Lower leg skin (tissue), 4 donors: ENCODE measurements around the gene S100B. TPM values are rescaled to one million over a fixed set of nuclear protein-coding genes. Genes with fewer than 3 reads are reported as not detected.
"Not testable (repeated sequence)": the region's sequence is repeated elsewhere in the genome, so short reads cannot be mapped to it uniquely, and the experiment has no call there.

ENCODE experiments used
- DNase-seq, 2 donors: peaks; one replicate each; pipeline ENCODE4 v3.0.0-alpha.2; 2019; ENCODE audit warnings: low spot score in 2 of 2
- H3K4me3 ChIP-seq: fragments of 200-600 bp; sonication (generic); 2 replicates; pipeline ENCODE4 v1.5.1; 2017; ENCODE audit warnings: mild to moderate bottlenecking, low read depth; ENCODE audit not compliant: poor library complexity, severe bottlenecking
- CTCF ChIP-seq, 3 donors: fragments of 450-650 bp; IDR thresholded peaks; one replicate each; pipeline ENCODE4 v1.5.1; 2016; ENCODE audit warnings: antibody characterized with exemption in 3 of 3, mild to moderate bottlenecking in 3 of 3, moderate library complexity in 2 of 3
- POLR2A ChIP-seq, 2 donors: fragments of 450-650 bp; IDR thresholded peaks; one replicate each; pipeline ENCODE4 v1.6.1; 2016 to 2017; ENCODE audit warnings: antibody characterized with exemption in 2 of 2, mild to moderate bottlenecking in 1 of 2, moderate library complexity in 1 of 2
- WGBS, 2 donors: methylation state at CpG; one replicate each; pipeline ENCODE4 v1.1.5; 2018; 5-methylcytosine and 5-hydroxymethylcytosine counted together
- intact Hi-C: fragments of 100-400 bp; cut with DNase I; formaldehyde crosslinking; loops from one replicate; pipeline ENCODE4 v1.15.0; 2023; ENCODE audit warnings: low total_unique reads
- total RNA-seq, 4 donors: library from RNA; depleted of rRNA; stranded (reverse); fragments of >200 nt; gene quantifications; one replicate each; pipeline ENCODE4 v1.1.0, GENCODE V29; 2016

The S100B gene
- total RNA-seq, 4 donors from 2014 or later = 5.4 to 18.3 (median 13.7) TPM

- peak in 1 of 2 donors; percentile 67 for DNase-seq
- intact Hi-C loops = no loop called here
- WGBS, 2 donors = 88 to 97% methylated on average over 4 to 5 of the region's 5 CpGs
- H3K4me3 ChIP-seq = no peak overlapping the region
- TF ChIP-seq POLR2A (IDR thresholded peaks at IDR 0.05) (no peak), CTCF (IDR thresholded peaks at IDR 0.05) (no peak)
Measured at GRCh38 chr21:46581780-46582307, 23.0 kb downstream of the S100B start.

GRCh38 chr21:46579394-46579793 lies 25.5 kb downstream of the S100B start:
- DNase-seq, intact Hi-C loops, H3K4me3 ChIP-seq: not testable (repeated sequence)
- WGBS, 2 donors = 95 to 100% methylated on average over 2 of the region's 2 CpGs

DNA sequence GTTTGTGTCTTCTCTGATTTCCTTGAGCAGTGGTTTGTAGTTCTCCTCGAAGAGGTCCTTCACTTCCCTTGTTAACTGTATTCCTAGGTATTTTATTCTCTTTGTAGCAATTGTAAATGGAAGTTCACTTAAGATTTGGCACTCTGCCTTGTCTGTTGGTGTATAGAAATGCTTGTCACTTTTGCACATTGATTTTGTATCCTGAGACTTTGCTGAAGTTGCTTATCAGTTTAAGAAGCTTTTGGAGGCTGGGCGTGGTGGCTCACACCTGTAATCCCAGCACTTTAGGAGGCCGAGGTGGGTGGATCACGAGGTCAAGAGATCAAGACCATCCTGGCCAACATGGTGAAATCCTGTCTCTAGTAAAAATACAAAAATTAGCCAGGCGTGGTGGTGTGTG lies 27.1 kb downstream of the S100B start:
- intact Hi-C loops = not testable (repeated sequence)
- WGBS, 2 donors = 94 to 98% methylated on average over 5 of the region's 5 CpGs

DNA sequence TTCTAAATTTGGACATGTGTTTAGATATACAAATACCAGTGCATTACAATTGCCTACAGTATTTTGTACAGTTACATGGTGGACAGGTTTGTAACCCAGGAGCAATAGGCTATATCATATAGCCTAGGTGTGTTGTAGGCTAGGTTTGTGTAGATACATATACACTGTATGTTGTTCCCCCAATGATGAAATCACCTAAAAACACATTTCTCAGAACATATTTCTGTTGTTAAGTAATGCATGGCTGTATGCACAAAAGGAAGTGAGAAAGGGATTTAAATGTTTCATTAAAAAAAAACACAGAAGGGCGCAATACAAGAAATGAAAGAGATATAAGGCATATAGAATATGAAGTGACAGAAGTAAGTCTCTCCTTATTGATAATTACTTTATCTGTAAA lies 32.0 kb downstream of the S100B start:
- H3K4me3 ChIP-seq = no peak overlapping the region
- TF ChIP-seq POLR2A (IDR thresholded peaks at IDR 0.05) (no peak), CTCF (IDR thresholded peaks at IDR 0.05) (no peak)
- WGBS, 2 donors = 96 to 100% methylated on average over 1 of the region's 1 CpG
- intact Hi-C loops = no loop called here
- no peak for DNase-seq

More for the DNA sequence above, 27.1 kb downstream of the S100B start:
- H3K4me3 ChIP-seq, DNase-seq: not testable (repeated sequence)

DNA sequence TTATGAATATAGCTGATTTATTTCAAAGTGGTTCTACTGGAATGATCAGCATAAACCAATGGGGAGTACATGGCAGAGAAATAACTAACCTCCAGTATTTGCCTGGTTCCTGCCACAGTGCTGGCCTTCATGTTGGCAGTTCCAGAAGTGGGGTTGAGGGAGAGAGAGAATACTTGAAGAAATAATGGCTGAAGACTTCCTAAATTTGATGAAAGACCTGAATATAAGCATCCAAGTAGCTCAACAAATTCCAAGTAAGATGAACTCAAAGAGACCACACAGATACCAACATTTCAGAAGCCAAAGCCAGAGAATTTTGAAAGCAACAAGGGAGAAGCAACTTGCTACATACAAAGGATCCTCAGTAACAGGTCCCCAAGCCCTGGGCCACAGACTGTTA lies 34.3 kb downstream of the S100B start:
- intact Hi-C loops = no loop called here
- no peak for TF ChIP-seq CTCF (IDR thresholded peaks at IDR 0.05)
- TF ChIP-seq POLR2A (IDR thresholded peaks at IDR 0.05) = no peak
- no peak overlapping the region for H3K4me3 ChIP-seq
- no peak for DNase-seq

DNA sequence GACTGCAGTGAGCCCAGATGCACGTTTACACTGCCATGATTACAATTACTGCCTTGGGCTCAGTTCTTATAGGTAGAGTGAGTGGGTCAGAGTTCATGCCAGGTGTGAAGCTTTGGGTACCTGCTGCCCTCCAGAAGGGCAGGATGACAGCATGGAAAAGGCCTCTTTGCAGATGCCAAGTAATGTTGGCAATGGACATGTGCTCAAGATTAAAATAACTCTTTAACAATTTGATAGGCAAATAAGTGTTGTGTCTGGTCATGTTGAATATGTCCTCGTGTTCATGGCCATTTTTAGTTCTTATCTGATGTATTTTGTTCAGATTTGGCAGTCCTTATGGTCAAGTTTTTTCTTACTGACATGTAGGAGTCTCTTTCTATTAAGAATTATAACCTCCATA lies 34.8 kb downstream of the S100B start:
- intact Hi-C loops = no loop called here
- WGBS, 2 donors = 54 to 65% methylated on average over 2 of the region's 2 CpGs

More for the DNA sequence above, 34.8 kb downstream of the S100B start:
- TF ChIP-seq CTCF (IDR thresholded peaks at IDR 0.05) = no peak
- TF ChIP-seq POLR2A (IDR thresholded peaks at IDR 0.05) = no peak
- DNase-seq = no peak
- no peak overlapping the region for H3K4me3 ChIP-seq
